Activated naive CD8-positive, alpha-beta T cell treated with anti-CD3 and anti-CD28 coated beads, Interleukin-2, amount 50 U/mL, for 16 hours (primary cell): Measurements from ENCODE around the gene ADH4.
"Not testable (repeated sequence)": the region's sequence is repeated elsewhere in the genome, so short reads cannot be mapped to it uniquely, and the experiment has no call there.

ENCODE experiments used
- DNase-seq: peaks from one replicate; pipeline ENCODE4 v3.0.0-alpha.2; 2020; ENCODE audit warnings: low read depth, low spot score

ADH4 gene

GRCh38 chr4:99134586-99134985 is 9.5 kb downstream of the ADH4 start:
- no peak for DNase-seq

GRCh38 chr4:99131378-99131777 is 12.7 kb downstream of the ADH4 start:
- DNase-seq, result no peak

GRCh38 chr4:99126376-99126775 is 17.7 kb downstream of the ADH4 start:
- DNase-seq, result no peak

DNA sequence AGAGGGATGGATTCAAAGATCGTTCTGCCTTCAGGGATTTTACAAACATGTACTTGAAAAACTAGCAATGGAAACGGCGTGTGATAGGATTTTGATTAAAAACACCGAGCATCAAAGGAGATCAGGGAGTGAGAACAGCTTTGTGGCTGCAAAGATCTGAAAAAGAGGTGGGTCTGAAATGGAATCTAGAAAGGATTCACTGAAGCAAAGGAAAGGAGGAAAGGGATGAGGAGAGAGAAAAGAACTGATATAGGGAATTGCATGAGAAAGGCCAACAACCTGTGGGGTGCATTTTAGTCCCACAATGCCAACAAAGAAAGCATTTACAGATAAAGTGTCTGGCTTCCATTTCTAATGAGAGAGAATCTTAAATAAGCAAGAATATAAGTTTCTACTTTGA is 23.1 kb downstream of the ADH4 start:
- DNase-seq, result no peak

- DNase-seq, result no peak
These were observed 23.6 kb downstream of the ADH4 start for GRCh38 chr4:99120501-99120900.

DNA sequence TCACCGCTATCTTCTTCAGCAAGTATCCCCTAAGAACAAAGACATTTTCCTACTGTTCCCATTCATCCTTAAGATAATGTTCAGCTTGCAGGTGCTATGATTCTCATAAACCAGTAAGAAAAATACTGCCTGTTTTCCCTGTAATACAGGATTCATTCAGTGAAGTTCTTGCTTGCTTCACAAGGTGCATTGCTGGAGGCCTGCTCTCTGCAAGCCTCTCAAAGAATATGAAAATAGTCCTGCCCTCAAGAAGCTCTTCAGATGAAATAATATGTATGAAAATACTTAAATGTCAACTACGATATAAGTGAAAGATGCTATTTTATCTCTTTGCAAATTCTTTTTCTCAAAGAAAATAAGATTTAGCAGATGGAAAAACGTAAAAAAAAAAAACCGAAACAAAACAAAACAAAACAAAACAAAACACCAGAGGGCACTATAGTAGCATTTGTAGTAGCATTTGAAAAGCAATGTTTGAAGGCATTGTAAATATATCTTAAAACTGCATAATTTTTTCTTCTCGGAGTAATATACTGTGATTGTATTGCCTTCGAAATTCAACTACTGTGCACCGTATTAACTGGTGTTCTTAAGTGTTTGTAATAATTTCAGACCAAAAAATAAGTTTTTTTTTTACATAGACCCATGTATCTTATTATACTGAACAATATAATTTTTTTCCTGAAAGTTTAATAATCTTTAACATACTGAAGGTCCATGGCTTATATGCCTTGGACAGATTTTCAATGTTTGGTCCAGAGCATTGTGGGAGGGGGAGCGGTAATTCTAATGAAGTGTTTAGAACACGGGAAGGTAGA is 26.0 kb downstream of the ADH4 start:
- no peak for DNase-seq

DNA sequence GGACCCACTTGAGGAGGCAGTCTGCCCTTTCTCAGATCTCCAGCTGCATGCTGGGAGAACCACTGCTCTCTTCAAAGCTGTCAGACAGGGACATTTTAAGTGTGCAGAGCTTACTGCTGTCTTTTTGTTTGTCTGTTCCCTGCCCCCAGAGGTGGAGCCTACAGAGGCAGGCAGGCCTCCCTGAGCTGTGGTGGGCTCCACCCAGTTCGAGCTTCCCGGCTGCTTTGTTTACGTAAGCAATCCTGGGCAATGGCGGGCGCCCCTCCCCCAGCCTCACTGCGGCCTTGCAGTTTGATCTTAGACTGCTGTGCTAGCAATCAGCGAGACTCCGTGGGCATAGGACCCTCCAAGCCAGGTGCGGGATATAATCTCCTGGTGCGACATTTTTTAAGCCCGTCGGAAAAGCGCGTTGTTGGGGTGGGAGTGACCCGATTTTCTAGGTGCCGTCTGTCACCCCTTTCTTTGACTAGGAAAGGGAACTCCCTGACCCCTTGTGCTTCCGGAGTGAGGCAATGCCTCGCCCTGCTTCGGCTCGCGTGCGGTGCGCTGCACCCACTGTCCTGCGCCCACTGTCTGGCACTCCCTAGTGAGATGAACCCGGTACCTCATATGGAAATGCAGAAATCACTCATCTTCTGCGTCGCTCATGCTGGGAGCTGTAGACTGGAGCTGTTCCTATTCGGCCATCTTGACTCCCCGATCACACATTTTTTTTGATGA is 26.8 kb downstream of the ADH4 start:
- not testable (repeated sequence) for DNase-seq

- not testable (repeated sequence) for DNase-seq
These were observed 34.8 kb downstream of the ADH4 start for GRCh38 chr4:99109286-99109685.

DNA sequence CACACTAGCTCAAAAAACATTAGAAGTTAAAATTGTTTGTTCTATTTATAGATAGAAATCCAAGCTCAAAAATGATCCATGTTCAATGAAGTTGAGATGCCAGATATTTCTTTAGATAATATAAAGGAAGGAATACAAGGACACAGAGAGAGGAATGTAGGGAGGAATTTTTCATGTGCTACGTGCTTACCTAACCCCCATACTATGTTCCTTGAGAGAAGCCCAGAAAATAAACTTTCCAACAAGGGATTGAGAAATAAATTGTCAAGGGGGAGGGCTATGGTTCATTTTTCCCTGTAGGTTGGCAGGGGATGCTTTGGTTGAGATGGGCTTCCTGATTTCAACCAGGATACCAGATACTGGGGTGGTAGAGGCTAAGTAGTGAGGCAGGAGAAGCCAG is 39.9 kb downstream of the ADH4 start:
- DNase-seq, result no peak

DNA sequence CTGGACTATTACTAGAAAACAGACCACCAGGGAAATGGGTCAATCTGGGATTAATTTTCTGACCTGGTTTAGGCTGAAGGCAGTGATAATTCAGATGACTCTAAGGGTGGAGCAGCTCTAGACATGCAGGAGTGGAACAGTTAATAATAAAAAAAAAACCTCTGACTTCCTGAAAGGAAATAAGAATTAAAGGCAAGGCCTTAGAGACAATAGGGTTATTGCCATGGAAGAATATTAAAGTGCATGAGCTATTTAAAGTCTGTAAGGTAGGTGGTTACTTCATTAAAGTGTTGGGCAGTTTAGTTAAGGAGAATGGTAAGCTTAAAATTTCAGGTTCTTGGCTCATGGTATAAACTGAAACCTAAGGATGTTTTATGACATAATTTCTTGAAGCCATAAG is 40.9 kb downstream of the ADH4 start:
- DNase-seq, result no peak

DNA sequence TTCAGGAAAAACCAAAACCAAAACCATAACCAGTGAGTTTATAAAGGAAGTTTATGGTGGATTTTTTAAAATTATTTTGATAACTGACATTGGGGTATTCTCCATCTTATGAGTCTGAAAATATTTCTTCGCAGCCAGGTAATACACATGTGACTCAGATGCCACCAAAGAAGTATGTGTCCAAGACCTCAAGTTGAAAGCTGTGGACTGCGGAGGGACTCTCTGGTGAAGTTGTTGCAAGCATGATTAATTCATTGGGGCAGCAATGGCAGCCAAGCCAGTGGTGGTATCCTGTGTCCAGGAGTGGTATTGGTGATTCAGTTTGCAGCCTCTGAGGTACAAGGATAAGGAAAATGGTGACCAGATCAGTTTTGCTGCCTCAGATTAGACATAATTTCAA is 41.5 kb downstream of the ADH4 start:
- DNase-seq, result no peak

DNA sequence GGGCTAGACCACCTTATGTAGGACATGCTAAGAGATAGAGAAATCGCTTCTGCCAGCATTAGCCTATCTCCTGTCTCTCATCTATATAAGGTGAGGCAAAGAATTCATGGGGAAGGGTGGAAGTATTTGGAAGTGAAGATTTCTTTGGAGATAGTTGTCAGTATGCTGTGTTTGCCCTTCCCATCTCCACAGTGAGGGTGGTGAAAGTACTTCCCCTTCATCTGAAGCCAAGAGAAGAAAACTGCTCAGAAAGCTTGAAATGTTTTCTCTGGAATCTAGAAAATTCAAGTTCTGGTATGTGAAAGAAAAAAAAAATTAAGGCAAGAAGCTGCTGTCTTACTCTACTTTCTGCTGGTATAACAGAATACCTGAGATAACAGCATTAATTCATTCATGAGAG is 43.2 kb downstream of the ADH4 start:
- no peak for DNase-seq

GRCh38 chr4:99099814-99100213 is 44.3 kb downstream of the ADH4 start:
- DNase-seq, result not testable (repeated sequence)

DNA sequence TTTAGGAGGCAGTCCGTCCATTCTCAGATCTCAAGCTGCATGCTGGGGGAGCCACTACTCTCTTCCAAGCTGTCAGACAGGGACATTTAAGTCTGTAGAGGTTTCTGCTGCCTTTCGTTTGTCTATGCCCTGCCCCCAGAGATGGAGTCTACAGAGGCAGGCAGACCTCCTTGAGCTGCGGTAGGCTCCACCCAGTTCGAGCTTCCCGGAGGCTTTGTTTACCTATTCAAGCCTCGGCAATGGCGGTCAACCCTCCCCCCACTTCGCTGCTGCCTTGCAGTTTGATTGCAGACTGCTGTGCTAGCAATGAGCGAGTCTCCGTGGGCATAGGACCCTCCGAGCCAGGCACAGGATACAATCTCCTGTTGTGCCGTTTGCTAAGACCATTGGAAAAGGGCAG is 44.8 kb downstream of the ADH4 start:
- no peak for DNase-seq

- DNase-seq, result not testable (repeated sequence)
These were observed 52.3 kb downstream of the ADH4 start for GRCh38 chr4:99091841-99092240.

GRCh38 chr4:99091216-99091575 is 52.9 kb downstream of the ADH4 start:
- DNase-seq, result no peak

DNA sequence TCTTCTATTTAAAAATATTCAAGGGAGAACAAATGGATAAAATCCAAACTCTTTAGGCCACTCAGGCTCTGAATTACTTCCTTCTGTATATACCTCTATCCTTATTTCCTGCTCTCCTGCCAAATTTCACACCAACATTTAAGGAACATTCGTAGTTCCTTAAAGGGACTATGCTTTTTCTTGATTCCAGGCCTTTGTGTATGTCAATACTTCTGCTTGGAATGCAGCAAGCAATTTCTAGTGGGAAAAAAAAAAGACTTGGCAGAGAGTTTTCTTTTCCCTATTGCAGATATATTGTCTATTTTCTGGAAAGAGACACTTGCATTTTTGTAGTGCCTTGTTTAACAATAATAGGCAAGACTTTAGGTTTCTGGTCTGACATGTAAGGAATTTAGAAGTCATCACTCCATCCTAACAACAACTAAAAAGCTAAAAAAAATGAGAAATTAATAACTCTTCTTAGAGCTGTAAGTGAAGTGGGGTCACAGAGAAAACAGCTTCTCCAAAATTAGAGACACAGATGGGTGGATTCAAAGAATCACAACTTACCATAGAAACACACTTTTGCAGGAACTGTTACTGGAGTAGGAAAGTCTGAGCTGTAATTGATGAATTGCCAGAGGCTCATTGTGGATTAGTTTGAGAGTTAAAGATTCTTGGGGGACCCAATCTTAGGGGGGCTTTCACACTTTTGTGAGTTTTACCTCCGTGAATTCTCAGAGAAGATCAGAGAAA is 53.4 kb downstream of the ADH4 start:
- no peak for DNase-seq

- peak; percentile 92 for DNase-seq
These were observed 55.4 kb downstream of the ADH4 start, which contains the start of gene ADH5 for GRCh38 chr4:99088481-99089365. Gene ADH5, minus strand, starts transcription at chr4:99088788. Its CDS starts 88 bp downstream, at chr4:99088700.

- DNase-seq, result no peak
These were observed 56.1 kb downstream of the ADH4 start for GRCh38 chr4:99088023-99088449.

DNA sequence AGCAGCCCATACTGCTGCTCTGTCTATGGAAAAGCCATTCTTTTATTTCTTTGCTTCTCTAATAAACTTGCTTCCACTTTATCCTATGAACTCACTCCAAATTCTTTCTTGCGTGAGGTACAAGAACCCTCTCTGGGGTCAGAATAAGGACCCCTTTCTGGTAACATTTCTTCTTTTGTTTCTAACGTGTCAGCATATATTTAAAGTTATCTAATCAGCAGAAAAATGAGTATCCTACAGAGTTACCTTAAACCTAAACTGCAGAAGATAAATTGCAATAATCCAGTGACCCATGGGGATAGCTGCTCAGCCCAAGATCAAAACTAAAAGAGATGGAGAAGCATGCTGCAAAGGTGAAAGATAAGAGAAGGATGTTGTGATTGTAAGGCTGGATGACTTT is 59.5 kb downstream of the ADH4 start:
- DNase-seq, result no peak

GRCh38 chr4:99082192-99082591 is 61.9 kb downstream of the ADH4 start:
- DNase-seq, result no peak
